Measurements from ENCODE around the gene PGAP6.
"Not testable (repeated sequence)": the region's sequence is repeated elsewhere in the genome, so short reads cannot be mapped to it uniquely, and the experiment has no call there.

The PGAP6 gene

DNA sequence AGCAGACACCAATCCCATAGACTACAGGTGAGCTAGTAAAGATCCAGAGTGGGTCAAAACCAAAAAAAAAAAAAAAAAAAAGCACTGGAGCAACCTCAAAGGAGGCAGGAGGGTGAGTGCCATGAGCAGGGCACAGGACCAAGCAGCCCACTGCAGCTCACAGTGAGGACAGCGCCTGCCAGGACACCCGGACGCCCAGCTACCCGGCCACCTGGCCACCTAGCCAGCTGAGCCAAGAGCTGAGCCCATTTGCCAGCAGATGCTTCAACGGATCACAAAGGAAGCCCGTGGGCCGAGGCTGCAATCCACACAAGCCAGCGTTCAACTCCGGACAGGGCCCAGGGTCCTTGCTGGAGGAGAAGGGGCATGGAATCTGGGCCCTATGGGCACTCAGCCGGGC lies 44.3 kb downstream of the PGAP6 start:
- no peak for FAIRE-seq
- DNase-seq (ENCODE audit: insufficient read length), result no peak
- TF ChIP-seq POLR2A (IDR thresholded peaks at IDR 0.05; ENCODE audit: low read depth, low read length), result no peak

DNA sequence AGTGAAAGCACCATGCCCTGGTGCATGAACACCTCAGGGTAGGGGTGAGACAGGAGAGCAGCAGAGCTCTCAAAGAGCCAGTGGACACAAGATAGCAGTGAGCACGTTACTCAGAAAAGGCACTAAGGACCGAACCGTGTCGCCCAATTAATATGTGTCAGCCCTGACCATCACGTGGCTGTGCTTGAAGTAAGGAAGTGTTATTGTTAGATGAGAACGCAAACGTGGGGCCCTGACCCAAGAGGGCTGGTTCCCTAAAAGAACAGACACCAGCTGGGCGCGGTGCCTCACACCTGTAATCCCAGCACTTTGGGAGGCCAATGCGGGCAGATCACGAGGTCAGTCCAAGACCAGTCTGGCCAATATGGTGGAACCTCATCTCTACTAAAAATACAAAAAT lies 45.5 kb downstream of the PGAP6 start:
- no peak for FAIRE-seq
- TF ChIP-seq TAF1 (IDR thresholded peaks at IDR 0.05; ENCODE audit: borderline replicate concordance, low read depth, low read length) (no peak), POLR2AphosphoS5 (IDR thresholded peaks at IDR 0.05; ENCODE audit: low read depth, low read length) (no peak), POLR2A (IDR thresholded peaks at IDR 0.05; ENCODE audit: low read depth, low read length) (no peak)
- DNase-seq (ENCODE audit: insufficient read length), result no peak

- not testable (repeated sequence) for DNase-seq (ENCODE audit: insufficient read length); FAIRE-seq
These were observed 46.7 kb downstream of the PGAP6 start for GRCh38 chr16:334861-335632.

- DNase-seq (ENCODE audit: insufficient read length), result not testable (repeated sequence)
- peak; percentile 63 for FAIRE-seq
These were observed 47.5 kb downstream of the PGAP6 start for GRCh38 chr16:334164-334832.

DNA sequence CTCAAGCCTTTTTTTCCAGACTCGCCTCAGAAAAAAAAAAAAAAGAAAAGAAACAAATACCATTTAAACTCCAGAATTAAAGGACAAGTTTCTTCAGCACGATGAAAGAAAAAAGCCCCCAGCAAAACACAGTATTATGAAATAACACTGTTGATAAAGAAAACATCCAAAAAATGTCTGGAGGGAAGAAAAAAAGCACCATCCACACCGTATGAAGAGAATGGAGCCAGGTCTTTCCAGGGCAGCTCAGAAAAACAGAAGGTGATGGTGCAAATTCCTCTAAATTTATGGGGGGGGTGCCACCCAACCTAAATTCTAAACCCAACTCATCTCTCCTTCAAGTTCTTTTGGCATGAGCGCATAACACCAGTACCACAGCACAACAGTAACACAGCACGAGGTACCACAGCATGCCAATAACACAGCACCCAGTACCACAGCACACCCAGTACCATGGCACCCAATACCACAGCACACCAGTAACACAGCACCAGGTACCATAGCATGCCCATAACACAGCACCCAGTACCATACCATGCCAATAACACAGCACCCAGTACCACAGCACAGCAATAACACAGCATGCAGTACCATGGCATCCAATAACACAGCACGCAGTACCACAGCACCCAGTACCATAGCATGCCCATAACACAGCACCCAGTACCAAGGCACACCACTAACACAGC lies 48.2 kb downstream of the PGAP6 start:
- no peak for DNase-seq (ENCODE audit: insufficient read length)
- no peak for FAIRE-seq
- TF ChIP-seq POLR2A (IDR thresholded peaks at IDR 0.05; ENCODE audit: low read depth, low read length) (no peak), POLR2AphosphoS5 (IDR thresholded peaks at IDR 0.05; ENCODE audit: low read depth, low read length) (no peak), TAF1 (IDR thresholded peaks at IDR 0.05; ENCODE audit: borderline replicate concordance, low read depth, low read length) (no peak)

GRCh38 chr16:331181-331814 lies 50.5 kb downstream of the PGAP6 start:
- DNase-seq (ENCODE audit: insufficient read length), result not testable (repeated sequence)

GRCh38 chr16:330741-331140 lies 51.0 kb downstream of the PGAP6 start:
- DNase-seq (ENCODE audit: insufficient read length) (no peak), FAIRE-seq (no peak)
- TF ChIP-seq POLR2AphosphoS5 (IDR thresholded peaks at IDR 0.05; ENCODE audit: low read depth, low read length) (no peak), TAF1 (IDR thresholded peaks at IDR 0.05; ENCODE audit: borderline replicate concordance, low read depth, low read length) (no peak), POLR2A (IDR thresholded peaks at IDR 0.05; ENCODE audit: low read depth, low read length) (no peak)

More at GRCh38 chr16:331181-331814, 50.5 kb downstream of the PGAP6 start:
- FAIRE-seq, result not testable (repeated sequence)

DNA sequence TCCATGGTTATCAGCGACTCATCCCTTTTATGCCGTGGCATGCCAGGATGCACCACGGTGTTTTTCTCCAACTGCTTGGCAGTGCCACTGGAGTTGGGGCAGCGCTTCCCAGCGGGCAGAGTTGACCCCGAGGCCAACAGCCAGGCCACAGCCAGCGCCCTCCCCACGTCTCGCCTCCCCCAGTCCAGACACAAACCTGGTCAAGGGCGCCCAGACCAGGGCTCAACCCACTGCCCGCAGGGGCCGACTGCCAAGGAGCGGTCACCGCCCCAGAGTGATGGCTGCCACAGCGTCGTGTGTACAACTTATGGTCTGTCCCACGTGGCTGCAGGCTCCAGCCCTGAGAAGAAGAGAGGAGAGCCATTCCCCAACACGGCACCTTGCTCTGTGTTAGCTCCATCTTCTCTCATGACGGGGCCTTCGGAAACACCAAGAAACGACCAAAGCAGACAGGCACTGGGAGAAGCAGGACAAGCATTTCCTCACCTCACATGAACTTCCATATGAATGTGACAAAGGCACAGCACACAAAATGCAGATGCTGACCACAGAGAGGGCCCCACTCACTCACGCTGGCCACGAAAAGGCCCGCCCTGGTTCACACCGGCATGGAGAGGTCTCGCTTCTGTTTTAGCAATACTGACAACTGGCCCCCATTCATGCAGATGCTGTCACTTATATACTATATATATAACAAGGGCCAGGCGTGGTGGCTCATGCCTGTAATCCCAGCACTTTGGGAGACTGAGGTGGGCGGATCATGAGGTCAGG lies 56.2 kb downstream of the PGAP6 start:
- TF ChIP-seq POLR2A (IDR thresholded peaks at IDR 0.05; ENCODE audit: low read depth, low read length) (no peak), TAF1 (IDR thresholded peaks at IDR 0.05; ENCODE audit: borderline replicate concordance, low read depth, low read length) (no peak), POLR2AphosphoS5 (IDR thresholded peaks at IDR 0.05; ENCODE audit: low read depth, low read length) (no peak)
- FAIRE-seq (no peak), DNase-seq (ENCODE audit: insufficient read length) (no peak)

- TF ChIP-seq TAF1 (IDR thresholded peaks at IDR 0.05; ENCODE audit: borderline replicate concordance, low read depth, low read length) (0 out of 2 replicates have a peak, but pooled peaks have one; percentile 4), POLR2A (IDR thresholded peaks at IDR 0.05; ENCODE audit: low read depth, low read length) (no peak), POLR2AphosphoS5 (IDR thresholded peaks at IDR 0.05; ENCODE audit: low read depth, low read length) (no peak)
- FAIRE-seq (peak; percentile 95), DNase-seq (ENCODE audit: insufficient read length) (peak; percentile 57)
These were observed 57.1 kb downstream of the PGAP6 start for GRCh38 chr16:324451-325334.

- TF ChIP-seq TAF1 (IDR thresholded peaks at IDR 0.05; ENCODE audit: borderline replicate concordance, low read depth, low read length) (no peak), POLR2AphosphoS5 (IDR thresholded peaks at IDR 0.05; ENCODE audit: low read depth, low read length) (no peak), POLR2A (IDR thresholded peaks at IDR 0.05; ENCODE audit: low read depth, low read length) (no peak)
- FAIRE-seq (no peak), DNase-seq (ENCODE audit: insufficient read length) (no peak)
These were observed 57.7 kb downstream of the PGAP6 start for GRCh38 chr16:324201-324450.

Data from GM12892 (cell line).